OCI-LY3 (cell line): ENCODE data around the gene ADAMTS16.

ENCODE experiments used
- H2AFZ ChIP-seq: fragments of 200-600, 300-600 bp; shearing (Covaris generic); 2 replicates; pipeline ENCODE4 v1.6.0; 2014; ENCODE audit warnings: antibody characterized with exemption, low read depth, low read length
- H3K27ac ChIP-seq: fragments of 200-600, 300-600 bp; sonication (generic); 2 replicates; pipeline ENCODE4 v1.5.1; 2014; ENCODE audit warnings: mild to moderate bottlenecking, low read length, moderate library complexity, mixed read lengths
- H3K27me3 ChIP-seq: fragments of 200-600, 300-600 bp; sonication (generic); 2 replicates; pipeline ENCODE4 v1.6.1; 2014; ENCODE audit warnings: low read depth, low read length, mixed read lengths
- H3K36me3 ChIP-seq: fragments of 200-600, 300-600 bp; sonication (generic); replicated peaks from 2 replicates; pipeline ENCODE3; 2014; ENCODE audit warnings: low read depth, low read length, mixed read lengths
- H3K4me1 ChIP-seq: fragments of 300-600, 200-600 bp; sonication (generic); 2 replicates; pipeline ENCODE4 v1.6.1; 2014; ENCODE audit warnings: low read length, mixed read lengths
- H3K4me2 ChIP-seq: fragments of 200-600, 300-600 bp; sonication (generic); 2 replicates; pipeline ENCODE4 v1.6.1; 2014; ENCODE audit warnings: low read length, mixed read lengths
- H3K4me3 ChIP-seq: fragments of 300-600, 200-600 bp; sonication (generic); 2 replicates; pipeline ENCODE4 v1.5.1; 2014; ENCODE audit warnings: antibody characterized with exemption, mild to moderate bottlenecking, low read length, moderate library complexity
- H3K79me2 ChIP-seq: fragments of 300-600, 200-600 bp; shearing (Covaris generic); 2 replicates; pipeline ENCODE4 v1.6.1; 2014; ENCODE audit warnings: mild to moderate bottlenecking, low read length, mixed read lengths
- H3K9ac ChIP-seq: fragments of 300-600, 200-600 bp; shearing (Covaris generic); 2 replicates; pipeline ENCODE4 v1.6.0; 2014; ENCODE audit warnings: mild to moderate bottlenecking, low read length, moderate library complexity
- H3K9me3 ChIP-seq: fragments of 200-600, 300-600 bp; shearing (Covaris generic); 2 replicates; pipeline ENCODE4 v1.6.1; 2014; ENCODE audit warnings: low read length, mixed read lengths; ENCODE audit not compliant: insufficient read depth
- H4K20me1 ChIP-seq: fragments of 200-600, 300-600 bp; sonication (generic); 2 replicates; pipeline ENCODE4 v1.6.1; 2016; ENCODE audit warnings: low read length, mixed read lengths; ENCODE audit not compliant: insufficient read depth
- CTCF ChIP-seq: fragments of 200-600, 300-600 bp; sonication (generic); IDR thresholded peaks from 2 replicates; pipeline ENCODE4 v1.5.1; 2014; ENCODE audit warnings: antibody characterized with exemption, low read length, low read depth
- EZH2phosphoT487 ChIP-seq: fragments of 200-600 bp; shearing (Covaris generic); IDR thresholded peaks from 2 replicates; pipeline ENCODE4 v1.6.1; 2018; ENCODE audit warnings: antibody characterized with exemption, mixed run types, low read depth

Gene ADAMTS16

GRCh38 chr5:5178580-5178979 is 38.5 kb downstream of the ADAMTS16 start:
- Histone ChIP-seq H3K4me2 (no peak overlapping the region), H3K4me3 (no peak overlapping the region), H3K9me3 (no peaks in the 10 kb centered on the region), H4K20me1 (no peaks in the 10 kb centered on the region), H3K27ac (no peak overlapping the region), H3K4me1 (no peaks in the 10 kb centered on the region), H3K9ac (no peak overlapping the region), H2AFZ (no peak overlapping the region), H3K27me3 (no peaks in the 10 kb centered on the region), H3K79me2 (no peaks in the 10 kb centered on the region), H3K36me3 (no peaks in the 10 kb centered on the region)
- TF ChIP-seq EZH2phosphoT487 (no peak), CTCF (no peak)

DNA sequence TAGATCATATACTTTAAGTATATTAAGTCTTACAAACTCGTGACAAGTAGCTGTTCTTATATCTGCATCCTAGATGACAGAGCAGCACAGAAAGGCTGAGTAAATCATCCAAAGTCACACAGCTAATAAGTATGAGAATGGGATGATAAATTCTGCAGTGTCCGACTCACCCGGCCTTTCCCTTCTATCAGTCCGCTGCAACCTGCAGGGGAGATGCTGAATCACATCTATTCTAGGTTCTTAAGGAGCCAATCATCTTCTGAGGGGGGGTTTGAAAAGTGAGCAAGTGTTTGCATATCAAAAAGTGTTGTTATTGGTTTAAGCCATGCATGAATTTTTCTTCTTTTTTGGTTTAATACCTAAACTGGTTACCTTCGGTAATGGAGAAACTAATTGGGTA is 38.9 kb downstream of the ADAMTS16 start:
- no peak overlapping the region for H3K9ac ChIP-seq
- H2AFZ ChIP-seq: no peak overlapping the region
- H3K27ac ChIP-seq: no peak overlapping the region
- H3K4me3 ChIP-seq: no peak overlapping the region
- no peaks in the 10 kb centered on the region for H3K79me2 ChIP-seq
- no peaks in the 10 kb centered on the region for H3K36me3 ChIP-seq
- H3K9me3 ChIP-seq: no peaks in the 10 kb centered on the region
- H3K27me3 ChIP-seq: no peaks in the 10 kb centered on the region
- no peak overlapping the region for H3K4me2 ChIP-seq
- no peak for TF ChIP-seq CTCF
- no peak for TF ChIP-seq EZH2phosphoT487
- no peaks in the 10 kb centered on the region for H3K4me1 ChIP-seq
- no peaks in the 10 kb centered on the region for H4K20me1 ChIP-seq

DNA sequence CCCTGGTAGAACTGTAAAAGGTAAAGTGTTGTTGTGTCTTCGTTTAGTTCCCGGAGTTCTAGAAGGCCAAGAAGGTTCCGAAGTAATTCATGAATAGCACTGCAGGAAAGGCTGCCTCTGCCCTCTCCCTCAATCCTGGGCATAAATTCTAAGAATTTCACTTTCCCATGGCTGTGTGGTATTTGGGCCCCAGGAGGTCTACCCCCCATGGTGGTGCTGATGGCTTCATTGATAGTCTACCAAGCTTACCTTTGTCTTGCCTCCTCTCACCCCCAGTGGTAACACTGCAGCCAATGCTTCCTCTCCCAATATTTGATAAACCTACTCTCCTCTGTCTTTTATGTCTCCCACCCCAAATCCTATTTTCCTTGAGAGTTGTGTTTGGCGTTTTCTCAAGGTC is 39.5 kb downstream of the ADAMTS16 start:
- Histone ChIP-seq H3K27me3 (no peaks in the 10 kb centered on the region), H3K4me1 (no peaks in the 10 kb centered on the region), H3K9ac (no peak overlapping the region), H3K9me3 (no peaks in the 10 kb centered on the region), H3K4me2 (no peak overlapping the region), H3K79me2 (no peaks in the 10 kb centered on the region), H4K20me1 (no peaks in the 10 kb centered on the region), H3K27ac (no peak overlapping the region), H2AFZ (no peak overlapping the region), H3K4me3 (no peak overlapping the region), H3K36me3 (no peaks in the 10 kb centered on the region)
- TF ChIP-seq EZH2phosphoT487 (no peak), CTCF (no peak)

DNA sequence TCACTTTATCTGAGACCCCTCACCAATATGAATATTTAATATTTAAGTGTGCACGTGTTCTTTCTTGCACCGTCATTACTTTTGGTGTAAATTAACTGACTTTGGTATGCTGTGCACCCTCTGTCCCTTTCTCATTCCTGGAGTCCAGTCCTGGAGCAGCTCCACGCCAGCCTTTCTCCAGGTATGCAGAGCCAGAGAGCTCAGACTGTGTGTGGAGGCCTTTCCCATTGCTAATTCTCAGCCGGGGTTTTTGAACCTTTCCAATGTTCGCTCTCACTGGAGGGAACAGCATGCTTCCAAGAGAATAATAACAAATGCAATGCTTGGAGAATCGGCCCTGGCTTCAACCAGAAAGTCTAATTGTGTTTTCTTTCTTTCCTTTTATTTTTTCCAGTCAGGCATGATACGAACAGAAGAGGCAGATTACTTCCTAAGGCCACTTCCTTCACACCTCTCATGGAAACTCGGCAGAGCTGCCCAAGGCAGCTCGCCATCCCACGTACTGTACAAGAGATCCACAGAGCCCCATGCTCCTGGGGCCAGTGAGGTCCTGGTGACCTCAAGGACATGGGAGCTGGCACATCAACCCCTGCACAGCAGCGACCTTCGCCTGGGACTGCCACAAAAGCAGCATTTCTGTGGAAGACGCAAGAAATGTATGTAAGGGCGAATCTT is 41.7 kb downstream of the ADAMTS16 start:
- H3K4me2 ChIP-seq: no peak overlapping the region
- H3K9ac ChIP-seq: no peak overlapping the region
- TF ChIP-seq EZH2phosphoT487: no peak
- H3K9me3 ChIP-seq: no peaks in the 10 kb centered on the region
- no peaks in the 10 kb centered on the region for H3K79me2 ChIP-seq
- no peaks in the 10 kb centered on the region for H4K20me1 ChIP-seq
- no peak overlapping the region for H2AFZ ChIP-seq
- no peaks in the 10 kb centered on the region for H3K27me3 ChIP-seq
- no peak overlapping the region for H3K4me3 ChIP-seq
- no peaks in the 10 kb centered on the region for H3K36me3 ChIP-seq
- no peaks in the 10 kb centered on the region for H3K4me1 ChIP-seq
- no peak overlapping the region for H3K27ac ChIP-seq
